Keratinocyte (primary cell): Measurements from ENCODE around the gene SETD2.

Source experiments
- CTCF ChIP-seq, 3 experiments: IDR thresholded peaks in 1 of 3; conservative IDR thresholded peaks in 1 of 3; optimal IDR thresholded peaks in 1 of 3; 2 replicates in 2 of 3; 3 replicates in 1 of 3; pipeline versions ENCODE3 to v1.5.1; 2011; ENCODE audit warnings: low read length in 3 of 3, mild to moderate bottlenecking in 3 of 3, moderate library complexity in 2 of 3, control low read depth in 1 of 3, inconsistent platforms in 1 of 3; ENCODE audit not compliant: insufficient read depth in 2 of 3; ENCODE audit errors: extremely low read depth in 1 of 3
- EZH2 ChIP-seq: IDR thresholded peaks from one replicate; pipeline ENCODE4 v1.6.1; 2012; ENCODE audit warnings: inconsistent platforms, mild to moderate bottlenecking, low read length, moderate library complexity

GRCh38 chr3:46977811-46978195 lies 186.1 kb downstream of the SETD2 start:
- no peak for TF ChIP-seq CTCF (optimal IDR thresholded peaks at IDR 0.05 in 1 of 3, IDR thresholded peaks at IDR 0.05 in 1 of 3, conservative IDR thresholded peaks at IDR 0.05 in 1 of 3; ENCODE audit: extremely low read depth in 1 of 3, insufficient read depth in 2 of 3, low read length in 3 of 3)
- TF ChIP-seq EZH2: no peak
